ENCODE data around the gene MUC6.

MUC6 gene

GRCh38 chr11:1038361-1038760 lies 1.8 kb upstream of the MUC6 start:
- DNase-seq (ENCODE audit: low spot score) = no peak

GRCh38 chr11:1037506-1038055 lies 1.1 kb upstream of the MUC6 start:
- no peak for DNase-seq (ENCODE audit: low spot score)

GRCh38 chr11:1036931-1037330 lies 413 bp upstream of the MUC6 start:
- no peak for DNase-seq (ENCODE audit: low spot score)

- DNase-seq (ENCODE audit: low spot score) = no peak
Observed at GRCh38 chr11:1035577-1036283, 788 bp downstream of the MUC6 start.

GRCh38 chr11:1034456-1035295 lies 1.8 kb downstream of the MUC6 start:
- no peak for DNase-seq (ENCODE audit: low spot score)

- DNase-seq (ENCODE audit: low spot score) = no peak
Observed at GRCh38 chr11:1034001-1034400, 2.5 kb downstream of the MUC6 start.

GRCh38 chr11:1033016-1033798 lies 3.3 kb downstream of the MUC6 start:
- no peak for DNase-seq (ENCODE audit: low spot score)

GRCh38 chr11:1032310-1032891 lies 4.1 kb downstream of the MUC6 start:
- no peak for DNase-seq (ENCODE audit: low spot score)

GRCh38 chr11:1031121-1031899 lies 5.2 kb downstream of the MUC6 start:
- no peak for DNase-seq (ENCODE audit: low spot score)

- DNase-seq (ENCODE audit: low spot score) = no peak
Observed at GRCh38 chr11:1030556-1030955, 6.0 kb downstream of the MUC6 start.

- DNase-seq (ENCODE audit: low spot score) = no peak
Observed at GRCh38 chr11:1030086-1030485, 6.4 kb downstream of the MUC6 start.

GRCh38 chr11:1029654-1030053 lies 6.9 kb downstream of the MUC6 start:
- no peak for DNase-seq (ENCODE audit: low spot score)

GRCh38 chr11:1029051-1029450 lies 7.5 kb downstream of the MUC6 start:
- no peak for DNase-seq (ENCODE audit: low spot score)

- DNase-seq (ENCODE audit: low spot score) = no peak
Observed at GRCh38 chr11:1028616-1029015, 7.9 kb downstream of the MUC6 start.

- no peak for DNase-seq (ENCODE audit: low spot score)
Observed at GRCh38 chr11:1028291-1028540, 8.3 kb downstream of the MUC6 start.

GRCh38 chr11:1027483-1028290 lies 8.8 kb downstream of the MUC6 start:
- DNase-seq (ENCODE audit: low spot score) = no peak

GRCh38 chr11:1026641-1027482 lies 9.7 kb downstream of the MUC6 start:
- DNase-seq (ENCODE audit: low spot score) = no peak

- no peak for DNase-seq (ENCODE audit: low spot score)
Observed at GRCh38 chr11:1026163-1026450, 10.4 kb downstream of the MUC6 start.

GRCh38 chr11:1025410-1026162 lies 10.9 kb downstream of the MUC6 start:
- DNase-seq (ENCODE audit: low spot score) = no peak
